ENCODE results near the gene ARVCF.
A peak's percentile ranks its signal among the peaks of the same experiment; 100 is the strongest.

Gene ARVCF

GRCh38 chr22:19984851-19985811 lies 31.5 kb downstream of the ARVCF start:
- DNase-seq, result no peak

- no peak for DNase-seq
Measured at GRCh38 chr22:19984201-19984753, 32.3 kb downstream of the ARVCF start.

DNA sequence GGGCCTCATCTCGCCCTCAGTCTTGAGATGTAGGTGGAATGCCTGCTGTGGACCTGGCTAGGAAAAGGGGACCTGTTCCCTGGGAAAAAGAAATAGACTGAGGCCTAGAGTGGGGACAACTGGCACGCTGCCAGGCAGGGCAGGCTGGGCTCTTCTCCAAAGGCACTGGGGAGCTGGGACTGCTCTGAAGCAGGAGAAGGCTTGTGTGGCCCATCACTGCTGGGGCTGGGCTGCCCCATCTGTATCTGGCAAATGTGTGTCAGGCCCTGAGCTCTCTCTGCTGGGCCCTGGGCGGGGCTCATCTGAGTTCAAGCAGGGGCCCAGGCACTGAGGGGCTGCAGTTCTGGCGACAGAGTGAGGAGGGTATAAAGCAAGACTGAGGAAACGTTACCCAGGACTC lies 32.9 kb downstream of the ARVCF start:
- no peak for DNase-seq

GRCh38 chr22:19982991-19983578 lies 33.5 kb downstream of the ARVCF start:
- DNase-seq, result no peak

DNA sequence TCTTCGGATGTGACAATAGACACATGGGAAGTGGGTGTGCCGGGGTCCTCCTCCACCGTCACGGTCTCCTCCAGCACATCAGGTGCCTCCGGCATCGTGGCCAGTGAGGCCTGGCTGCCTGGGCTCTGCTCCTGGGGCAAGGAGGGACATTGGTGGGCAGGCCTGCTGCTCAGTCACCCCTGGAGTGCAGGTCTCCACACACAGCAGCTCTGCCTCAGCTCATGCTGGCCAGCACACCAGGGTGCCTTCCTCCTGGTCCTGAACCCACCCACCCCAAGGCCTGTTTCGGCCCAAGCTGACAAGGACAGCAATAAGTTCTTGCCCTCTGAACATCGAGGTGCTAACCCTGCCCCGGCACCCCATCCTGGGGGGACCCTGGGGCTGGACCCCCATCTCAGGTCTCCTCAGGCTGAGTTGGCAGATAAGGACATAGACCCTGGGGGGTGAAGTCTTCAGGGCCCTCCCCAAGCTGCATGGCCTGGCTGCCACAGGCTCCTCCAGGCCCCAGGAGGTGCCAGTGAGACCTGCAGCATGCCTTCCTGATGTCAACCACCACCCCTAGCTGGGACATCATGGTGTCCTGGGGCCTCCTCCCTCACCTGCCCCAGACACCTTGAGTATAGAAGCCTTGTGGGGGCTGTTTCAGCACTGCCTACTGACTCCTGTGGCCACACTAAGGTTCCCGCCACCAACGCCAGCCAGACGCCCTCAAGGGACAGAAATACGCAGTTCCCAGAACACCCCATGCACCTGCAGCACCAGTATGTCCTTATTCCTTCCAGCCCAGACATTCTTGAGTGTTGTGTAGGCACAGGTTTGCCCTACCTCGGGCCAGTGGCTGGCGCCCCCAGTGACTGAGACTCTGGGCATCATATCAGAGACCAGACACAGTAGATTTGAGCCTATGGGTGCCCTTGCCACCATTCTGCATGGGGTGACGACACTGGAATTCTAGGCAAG lies 34.4 kb downstream of the ARVCF start:
- no peak for DNase-seq

DNA sequence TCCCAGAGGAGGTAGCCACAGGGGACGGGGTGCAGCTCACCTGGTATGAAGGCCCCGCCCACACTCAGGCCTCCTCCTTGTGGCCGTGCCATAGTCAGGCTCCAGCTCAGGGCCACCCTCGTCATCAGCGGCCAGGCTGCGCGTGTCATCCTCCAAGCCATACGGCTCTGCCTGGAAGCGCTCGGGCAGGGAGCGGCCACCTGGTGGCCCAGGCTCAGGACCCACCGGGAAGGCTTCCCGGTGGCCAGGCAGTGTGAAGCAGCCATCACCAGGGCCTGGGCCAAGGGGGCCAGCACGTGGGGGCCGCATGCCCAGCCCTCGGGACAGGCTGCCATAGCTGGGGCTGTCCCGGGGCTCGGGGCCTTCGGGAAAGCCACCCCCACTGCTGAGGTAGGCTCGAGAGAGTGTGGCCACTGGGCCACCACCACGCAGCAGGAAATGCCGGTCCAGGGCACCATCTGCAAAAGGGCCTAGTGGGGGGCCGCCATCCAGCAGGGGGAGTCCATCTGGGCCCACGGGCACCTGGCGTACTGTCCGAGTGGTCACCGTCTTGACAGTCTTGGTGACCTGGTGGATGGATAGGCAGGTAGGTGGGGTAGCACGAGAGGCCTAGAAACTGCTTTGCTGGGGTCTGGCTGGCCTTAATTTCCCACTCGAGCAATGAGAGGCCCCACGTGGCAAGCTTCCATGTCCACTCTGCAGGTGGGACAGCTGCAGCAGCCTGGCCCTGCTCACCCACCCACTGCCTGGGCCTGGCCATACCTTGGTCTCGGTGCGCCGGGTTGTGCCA lies 35.3 kb downstream of the ARVCF start:
- no peak for DNase-seq

DNA sequence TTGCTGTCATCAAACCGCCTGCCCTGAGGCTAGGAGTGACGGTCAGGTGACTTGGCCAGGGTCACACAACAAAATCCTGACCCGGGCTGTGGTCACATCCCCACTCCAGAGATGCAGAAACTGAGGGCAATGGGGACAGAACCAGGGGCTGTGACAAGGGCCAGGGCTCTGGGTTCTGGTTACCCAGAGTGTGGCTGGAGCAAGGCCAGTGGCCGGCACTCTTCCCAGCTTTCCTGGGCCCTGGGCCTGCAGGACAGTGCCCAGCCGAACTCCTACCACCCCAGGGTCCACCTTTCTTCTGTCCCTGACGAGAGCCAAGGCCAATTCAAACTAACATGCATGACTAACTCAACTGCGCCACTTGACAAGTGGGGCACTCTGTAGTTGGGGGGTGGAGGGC lies 35.9 kb downstream of the ARVCF start:
- no peak for DNase-seq

- no peak for DNase-seq
Measured at GRCh38 chr22:19979712-19980493, 36.7 kb downstream of the ARVCF start.

- DNase-seq, result no peak
Measured at GRCh38 chr22:19978748-19979147, 37.9 kb downstream of the ARVCF start.

DNA sequence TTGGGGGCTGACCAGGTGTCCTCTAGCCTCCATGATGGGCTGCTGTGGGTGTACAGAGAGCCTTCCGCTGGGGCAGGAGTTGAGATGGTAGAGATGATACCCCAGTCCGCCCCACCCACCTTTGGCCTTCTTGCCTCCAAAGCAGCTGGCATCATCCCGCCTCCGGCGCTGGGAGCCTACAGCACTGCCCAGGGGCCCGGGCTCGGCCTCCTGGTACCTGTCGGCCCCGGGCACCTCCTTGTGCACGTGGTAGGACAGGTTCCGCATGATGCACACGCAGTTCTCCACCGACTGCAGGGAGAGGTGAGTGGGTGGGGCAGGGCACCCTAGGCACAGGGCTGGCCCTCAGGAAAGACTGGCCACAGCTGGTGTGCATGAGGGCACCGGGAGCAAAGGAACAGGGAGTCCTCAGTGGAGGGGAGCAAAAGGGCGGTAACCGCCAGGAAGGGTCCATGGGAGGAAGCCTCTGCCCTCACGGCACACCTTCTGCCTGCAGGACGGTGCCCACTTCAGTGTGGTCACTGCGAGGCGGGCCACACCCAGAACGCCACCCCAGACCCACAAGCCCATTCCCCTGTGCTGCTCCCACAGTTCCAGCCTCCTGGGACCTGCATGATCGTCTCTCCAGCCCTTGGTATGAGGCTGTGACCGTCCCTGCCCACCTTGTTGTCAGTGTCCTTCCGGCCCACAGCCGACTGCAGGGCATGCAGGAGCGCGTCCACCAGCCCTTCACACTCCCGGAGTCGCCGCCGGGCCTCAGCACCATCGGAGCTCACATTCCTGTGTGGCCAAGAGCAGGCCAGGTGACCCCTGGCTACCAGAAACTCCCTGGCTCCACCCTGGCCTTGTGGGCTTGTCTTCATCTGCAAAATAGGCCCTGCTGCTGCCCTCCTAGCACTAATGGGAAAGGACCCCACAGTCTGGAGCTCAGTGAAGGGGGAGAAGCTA lies 39.1 kb downstream of the ARVCF start:
- no peak for DNase-seq

DNA sequence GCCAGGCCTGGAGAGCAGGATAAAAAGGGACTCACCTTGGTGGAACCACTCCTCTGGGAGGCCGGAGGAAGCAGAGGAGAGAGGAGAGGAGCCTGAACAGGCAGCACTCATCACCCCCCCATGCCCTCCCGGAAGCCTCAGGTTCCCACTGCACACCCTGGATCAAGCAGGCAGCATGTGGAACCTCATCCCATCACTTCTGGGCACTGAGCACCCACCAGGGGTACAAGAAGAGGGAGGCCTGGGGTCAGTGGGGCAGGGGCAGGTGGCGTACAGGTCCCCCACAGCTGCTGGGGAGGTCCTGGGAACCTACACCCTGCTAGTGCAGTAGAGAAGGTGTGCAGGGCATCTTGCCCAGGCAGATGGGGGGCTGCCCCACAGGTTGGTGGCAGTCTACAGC lies 40.0 kb downstream of the ARVCF start:
- DNase-seq, result no peak

GRCh38 chr22:19975707-19976035 lies 41.0 kb downstream of the ARVCF start:
- no peak for DNase-seq

- DNase-seq, result peak; percentile 79
Measured at GRCh38 chr22:19974935-19975706, 41.5 kb downstream of the ARVCF start.

- DNase-seq, result peak; percentile 82
Measured at GRCh38 chr22:19974268-19974861, 42.3 kb downstream of the ARVCF start.

GRCh38 chr22:19973551-19974267 lies 42.9 kb downstream of the ARVCF start:
- no peak for DNase-seq

- DNase-seq, result no peak
Measured at GRCh38 chr22:19972652-19973550, 43.7 kb downstream of the ARVCF start.

DNA sequence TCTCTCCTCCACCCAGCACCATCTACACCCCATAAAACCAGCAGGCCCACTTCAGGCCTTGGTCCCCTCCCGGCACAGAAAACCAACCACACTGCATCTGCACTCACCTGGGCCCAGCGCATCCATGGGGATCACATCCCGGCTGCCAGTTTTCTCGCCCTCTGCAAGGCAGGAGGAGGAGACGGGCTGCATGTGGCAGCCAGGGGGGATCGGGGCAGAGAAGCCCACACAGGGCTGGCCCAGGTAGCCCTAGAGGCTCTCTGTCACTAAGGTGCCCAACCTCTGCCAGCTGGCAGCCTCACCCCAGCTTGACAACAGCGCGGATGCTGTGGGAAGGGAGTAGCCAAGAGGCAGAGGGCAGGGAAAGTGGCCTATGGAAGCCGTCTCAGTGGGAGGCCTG lies 44.4 kb downstream of the ARVCF start:
- no peak for DNase-seq

All from retina (tissue), 1 donor.